ENCODE measurements around the gene UBA7.

GRCh38 chr3:49793486-49794085 is 20.2 kb downstream of the UBA7 start:
- TF ChIP-seq, protein P1, sequence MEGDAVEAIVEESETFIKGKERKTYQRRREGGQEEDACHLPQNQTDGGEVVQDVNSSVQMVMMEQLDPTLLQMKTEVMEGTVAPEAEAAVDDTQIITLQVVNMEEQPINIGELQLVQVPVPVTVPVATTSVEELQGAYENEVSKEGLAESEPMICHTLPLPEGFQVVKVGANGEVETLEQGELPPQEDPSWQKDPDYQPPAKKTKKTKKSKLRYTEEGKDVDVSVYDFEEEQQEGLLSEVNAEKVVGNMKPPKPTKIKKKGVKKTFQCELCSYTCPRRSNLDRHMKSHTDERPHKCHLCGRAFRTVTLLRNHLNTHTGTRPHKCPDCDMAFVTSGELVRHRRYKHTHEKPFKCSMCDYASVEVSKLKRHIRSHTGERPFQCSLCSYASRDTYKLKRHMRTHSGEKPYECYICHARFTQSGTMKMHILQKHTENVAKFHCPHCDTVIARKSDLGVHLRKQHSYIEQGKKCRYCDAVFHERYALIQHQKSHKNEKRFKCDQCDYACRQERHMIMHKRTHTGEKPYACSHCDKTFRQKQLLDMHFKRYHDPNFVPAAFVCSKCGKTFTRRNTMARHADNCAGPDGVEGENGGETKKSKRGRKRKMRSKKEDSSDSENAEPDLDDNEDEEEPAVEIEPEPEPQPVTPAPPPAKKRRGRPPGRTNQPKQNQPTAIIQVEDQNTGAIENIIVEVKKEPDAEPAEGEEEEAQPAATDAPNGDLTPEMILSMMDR (IDR thresholded peaks at IDR 0.05) = no peak
- TF ChIP-seq POLR2A (IDR thresholded peaks at IDR 0.05) = no peak

All from transverse colon (tissue), 3 donors.